Sigmoid colon (tissue), 7 donors: Measurements from ENCODE around the gene MBP. TPM values are rescaled to one million over a fixed set of nuclear protein-coding genes. Genes with fewer than 3 reads are reported as not detected.
A peak's percentile ranks its signal among the peaks of the same experiment; 100 is the strongest.

ENCODE experiments used
- DNase-seq: peaks from one replicate; pipeline ENCODE4 v3.0.0-alpha.2; 2019
- H3K27ac ChIP-seq, 4 donors: fragments of 200-600 bp; sonication (generic); one replicate each; pipeline ENCODE4 v1.5.1; 2016 to 2019; ENCODE audit warnings: mild to moderate bottlenecking in 1 of 4
- H3K27me3 ChIP-seq, 3 donors: fragments of 200-600 bp; sonication (generic); one replicate each; pipeline ENCODE4 v1.5.1; 2019; ENCODE audit warnings: mild to moderate bottlenecking in 1 of 3
- H3K36me3 ChIP-seq, 4 donors: fragments of 200-600 bp; sonication (generic); one replicate each; pipeline ENCODE4 v1.5.1; 2016 to 2019
- H3K4me1 ChIP-seq, 4 donors: fragments of 200-600 bp; sonication (generic); one replicate each; pipeline ENCODE4 v1.5.1; 2017 to 2019
- H3K4me3 ChIP-seq, 4 donors: fragments of 200-600 bp; sonication (generic); one replicate each; pipeline ENCODE4 v1.5.1; 2017 to 2019; ENCODE audit warnings: mild to moderate bottlenecking in 2 of 4, moderate library complexity in 1 of 4
- H3K9me3 ChIP-seq, 4 donors: fragments of 200-600 bp in 3 of 4; sonication (generic) in 3 of 4; one replicate each; pipeline versions ENCODE4 v1.5.1 to v1.6.1; 2013 to 2019
- CTCF ChIP-seq, 4 experiments: fragments of 450-650 bp in 3 of 4; fragments of 200-600 bp in 1 of 4; IDR thresholded peaks; one replicate each; pipeline ENCODE4 v1.5.1; 2016 to 2019; ENCODE audit warnings: antibody characterized with exemption in 4 of 4, mild to moderate bottlenecking in 3 of 4, moderate library complexity in 2 of 4
- EP300 ChIP-seq, 4 donors: sonication (generic); formaldehyde crosslinking; IDR thresholded peaks; one replicate each; pipeline ENCODE4 v1.6.1; 2017; ENCODE audit warnings: antibody characterized with exemption in 4 of 4
- POLR2A ChIP-seq, 2 donors: fragments of 450-650 bp; IDR thresholded peaks; one replicate each; pipeline ENCODE4 v1.6.1; 2016; ENCODE audit warnings: antibody characterized with exemption in 2 of 2, mild to moderate bottlenecking in 2 of 2, moderate library complexity in 2 of 2
- POLR2AphosphoS5 ChIP-seq, 4 donors: sonication (generic); formaldehyde crosslinking; IDR thresholded peaks; one replicate each; pipeline ENCODE4 v1.6.1; 2017; ENCODE audit warnings: antibody characterized with exemption in 4 of 4
- WGBS, 2 donors: extraction: QIAGEN DNeasy Blood & Tissue Kit; methylation state at CpG; one replicate each; pipeline ENCODE4 v1.1.7; 2013; 5-methylcytosine and 5-hydroxymethylcytosine counted together
- intact Hi-C: fragments of 100-400 bp; cut with DNase I; formaldehyde crosslinking; loops from one replicate; pipeline ENCODE4 v1.15.1; 2023
- polyA plus RNA-seq, 3 donors: library from polyadenylated mRNA; stranded (reverse); fragments of 200-250 nt; gene quantifications; one replicate each; pipeline ENCODE4 v1.2.3, GENCODE V29; 2013
- total RNA-seq, 4 donors: library from RNA; depleted of rRNA; stranded (reverse); fragments of >200 nt; gene quantifications; one replicate each; pipeline ENCODE4 v1.1.0, GENCODE V29; 2016
- donor health status: healthy with polysubstance abuse.
- donor health status: Bipolar disorder and iron deficiency.
- donor health status: healthy.

The MBP gene
- total and polyA plus RNA-seq, 7 donors: 18.3 to 30.7 (median 24.0) TPM

GRCh38 chr18:77078690-77079070, 53.9 kb downstream of the MBP start:
- Histone ChIP-seq H3K27me3 (no peaks in the 10 kb centered on the region), H3K4me3 (no peak overlapping the region), H3K4me1 (peaks cover 0 to 12% (median under 1%) of the 10 kb centered on the region in 4 donors), H3K9me3 (no peaks in the 10 kb centered on the region), H3K27ac (peak overlapping the region in 1 of 4 donors; percentile 28), H3K36me3 (no peaks in the 10 kb centered on the region)
- WGBS, 2 donors: 93% methylated on average over 5 of the region's 5 CpGs
- DNase-seq: no peak
- TF ChIP-seq CTCF (IDR thresholded peaks at IDR 0.05) (no peak), POLR2AphosphoS5 (IDR thresholded peaks at IDR 0.05) (no peak), POLR2A (IDR thresholded peaks at IDR 0.05) (no peak), EP300 (IDR thresholded peaks at IDR 0.05) (no peak)
- intact Hi-C loops: no loop called here

- H3K36me3 ChIP-seq: no peaks in the 10 kb centered on the region
- intact Hi-C loops: no loop called here
- no peaks in the 10 kb centered on the region for H3K27me3 ChIP-seq
- H3K4me1 ChIP-seq: peaks cover 0 to 11% (median 0%) of the 10 kb centered on the region in 4 donors
- no peak overlapping the region for H3K4me3 ChIP-seq
- DNase-seq: no peak
- no peak for TF ChIP-seq POLR2AphosphoS5 (IDR thresholded peaks at IDR 0.05)
- no peak for TF ChIP-seq POLR2A (IDR thresholded peaks at IDR 0.05)
- TF ChIP-seq EP300 (IDR thresholded peaks at IDR 0.05): no peak
- TF ChIP-seq CTCF (IDR thresholded peaks at IDR 0.05): no peak
- WGBS, 2 donors: 88 to 89% methylated on average over 16 of the region's 16 CpGs
- no peaks in the 10 kb centered on the region for H3K9me3 ChIP-seq
- H3K27ac ChIP-seq: peak overlapping the region in 1 of 4 donors; percentile 28
These were observed 54.5 kb downstream of the MBP start for GRCh38 chr18:77077941-77078689.

DNA sequence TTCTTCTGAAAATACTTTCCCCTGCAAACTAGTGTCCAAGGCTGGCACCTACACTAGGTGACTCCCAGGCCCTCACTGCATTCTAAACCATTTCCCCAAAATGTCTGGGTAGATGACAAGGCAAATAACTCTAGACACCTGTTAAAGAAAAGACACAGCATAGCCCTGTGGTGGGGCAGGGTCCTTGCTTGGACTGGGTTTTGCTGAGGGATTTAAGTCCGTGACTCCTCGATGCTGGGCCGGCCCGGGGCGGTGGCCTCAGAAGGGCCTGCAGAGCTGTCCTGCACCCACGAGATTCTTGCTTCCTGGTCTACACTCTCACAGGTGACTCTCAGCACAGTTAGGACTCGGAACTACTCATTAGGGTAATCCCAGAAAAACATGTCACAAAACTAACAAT, 55.2 kb downstream of the MBP start:
- intact Hi-C loops: no loop called here
- Histone ChIP-seq H3K27ac (no peak overlapping the region), H3K36me3 (no peaks in the 10 kb centered on the region), H3K27me3 (no peaks in the 10 kb centered on the region), H3K4me3 (no peak overlapping the region), H3K9me3 (no peaks in the 10 kb centered on the region), H3K4me1 (peaks cover 0 to 14% (median 2%) of the 10 kb centered on the region in 4 donors)
- TF ChIP-seq POLR2A (IDR thresholded peaks at IDR 0.05) (no peak), POLR2AphosphoS5 (IDR thresholded peaks at IDR 0.05) (no peak), CTCF (IDR thresholded peaks at IDR 0.05) (no peak), EP300 (IDR thresholded peaks at IDR 0.05) (no peak)
- DNase-seq: no peak
- WGBS, 2 donors: 94% methylated on average over 7 of the region's 7 CpGs

DNA sequence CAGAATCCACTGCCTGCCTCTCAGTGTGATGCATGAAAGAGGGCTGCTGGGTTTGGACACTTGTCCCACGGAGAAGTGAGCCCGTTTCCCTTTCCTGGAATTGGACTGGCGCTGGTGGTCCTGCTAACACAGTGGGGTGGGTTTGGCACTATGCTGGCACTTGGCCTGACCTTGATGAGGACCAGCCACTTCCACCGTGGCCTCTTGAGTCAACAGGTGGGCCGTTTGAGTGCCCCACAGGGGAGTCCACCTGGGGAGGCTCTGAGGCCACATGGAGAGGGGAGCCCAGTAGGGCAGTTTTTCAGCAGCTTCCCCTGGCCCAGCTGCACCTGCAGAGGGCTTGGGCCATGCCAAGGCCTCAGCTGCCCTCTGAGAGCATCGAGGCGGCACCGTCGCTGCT, 56.5 kb downstream of the MBP start:
- Histone ChIP-seq H3K4me3 (no peak overlapping the region), H3K27me3 (no peaks in the 10 kb centered on the region), H3K36me3 (no peaks in the 10 kb centered on the region), H3K9me3 (no peaks in the 10 kb centered on the region), H3K27ac (no peak overlapping the region), H3K4me1 (peaks cover 0 to 23% (median 8%) of the 10 kb centered on the region in 4 donors)
- DNase-seq: no peak
- TF ChIP-seq POLR2A (IDR thresholded peaks at IDR 0.05) (no peak), EP300 (IDR thresholded peaks at IDR 0.05) (no peak), CTCF (IDR thresholded peaks at IDR 0.05) (no peak), POLR2AphosphoS5 (IDR thresholded peaks at IDR 0.05) (no peak)
- 87 to 94% methylated on average over 9 of the region's 9 CpGs for WGBS, 2 donors
- intact Hi-C loops: no loop called here
